Measurements from ENCODE around the gene CPNE5.

The CPNE5 gene

GRCh38 chr6:36769183-36769675 is 70.0 kb downstream of the CPNE5 start:
- no peak for DNase-seq (ENCODE audit: low spot score)
- TF ChIP-seq, protein P1, sequence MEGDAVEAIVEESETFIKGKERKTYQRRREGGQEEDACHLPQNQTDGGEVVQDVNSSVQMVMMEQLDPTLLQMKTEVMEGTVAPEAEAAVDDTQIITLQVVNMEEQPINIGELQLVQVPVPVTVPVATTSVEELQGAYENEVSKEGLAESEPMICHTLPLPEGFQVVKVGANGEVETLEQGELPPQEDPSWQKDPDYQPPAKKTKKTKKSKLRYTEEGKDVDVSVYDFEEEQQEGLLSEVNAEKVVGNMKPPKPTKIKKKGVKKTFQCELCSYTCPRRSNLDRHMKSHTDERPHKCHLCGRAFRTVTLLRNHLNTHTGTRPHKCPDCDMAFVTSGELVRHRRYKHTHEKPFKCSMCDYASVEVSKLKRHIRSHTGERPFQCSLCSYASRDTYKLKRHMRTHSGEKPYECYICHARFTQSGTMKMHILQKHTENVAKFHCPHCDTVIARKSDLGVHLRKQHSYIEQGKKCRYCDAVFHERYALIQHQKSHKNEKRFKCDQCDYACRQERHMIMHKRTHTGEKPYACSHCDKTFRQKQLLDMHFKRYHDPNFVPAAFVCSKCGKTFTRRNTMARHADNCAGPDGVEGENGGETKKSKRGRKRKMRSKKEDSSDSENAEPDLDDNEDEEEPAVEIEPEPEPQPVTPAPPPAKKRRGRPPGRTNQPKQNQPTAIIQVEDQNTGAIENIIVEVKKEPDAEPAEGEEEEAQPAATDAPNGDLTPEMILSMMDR (IDR thresholded peaks at IDR 0.05; ENCODE audit: extremely low read depth, missing control alignments) = no peak

- DNase-seq (ENCODE audit: low spot score) = no peak
- TF ChIP-seq, protein P1 (IDR thresholded peaks at IDR 0.05; ENCODE audit: extremely low read depth, missing control alignments) = no peak
Measured at GRCh38 chr6:36766399-36766945, 72.8 kb downstream of the CPNE5 start.

DNA sequence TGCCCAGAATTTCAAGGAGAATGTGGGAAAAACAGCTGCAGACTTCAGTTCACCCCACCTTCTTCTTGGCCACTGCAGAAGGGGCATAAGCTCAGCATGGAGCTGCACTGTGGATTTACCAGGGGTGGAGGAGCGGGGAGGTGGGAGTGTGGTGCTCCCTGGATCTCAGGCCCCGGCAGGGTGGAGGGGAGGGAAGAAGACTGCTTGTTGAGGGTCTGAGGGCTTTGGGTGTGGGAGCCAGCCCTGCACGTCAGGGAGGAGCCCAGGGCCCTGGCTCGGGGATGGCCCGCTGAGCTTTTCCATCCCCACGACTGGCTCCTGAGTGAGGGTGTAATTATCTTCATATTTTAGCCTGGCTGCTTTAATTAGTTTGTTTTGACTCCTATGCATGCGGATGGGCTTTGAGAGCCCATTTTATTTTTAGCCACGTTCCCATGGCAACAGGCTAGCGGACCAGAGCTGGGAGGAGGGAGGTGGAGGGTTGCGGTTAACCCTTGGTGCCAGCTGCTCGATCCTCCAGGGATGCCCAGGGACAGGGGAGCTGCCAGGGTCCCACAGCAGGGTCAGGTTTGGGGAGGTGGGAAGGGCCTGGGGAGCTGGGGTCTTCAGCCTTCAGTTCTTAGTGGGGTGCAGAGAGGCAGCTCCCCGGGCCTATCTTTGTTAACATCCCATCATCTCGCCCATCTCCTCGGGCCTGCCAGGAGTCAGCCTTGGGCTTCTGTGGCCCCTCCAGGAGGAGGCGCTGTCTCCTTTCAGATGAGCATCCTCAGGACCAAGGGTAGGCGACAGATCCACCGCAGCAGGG is 73.4 kb downstream of the CPNE5 start:
- DNase-seq (ENCODE audit: low spot score) = peak; percentile 84
- TF ChIP-seq, protein P1 (IDR thresholded peaks at IDR 0.05; ENCODE audit: extremely low read depth, missing control alignments) = peak; percentile 97

DNA sequence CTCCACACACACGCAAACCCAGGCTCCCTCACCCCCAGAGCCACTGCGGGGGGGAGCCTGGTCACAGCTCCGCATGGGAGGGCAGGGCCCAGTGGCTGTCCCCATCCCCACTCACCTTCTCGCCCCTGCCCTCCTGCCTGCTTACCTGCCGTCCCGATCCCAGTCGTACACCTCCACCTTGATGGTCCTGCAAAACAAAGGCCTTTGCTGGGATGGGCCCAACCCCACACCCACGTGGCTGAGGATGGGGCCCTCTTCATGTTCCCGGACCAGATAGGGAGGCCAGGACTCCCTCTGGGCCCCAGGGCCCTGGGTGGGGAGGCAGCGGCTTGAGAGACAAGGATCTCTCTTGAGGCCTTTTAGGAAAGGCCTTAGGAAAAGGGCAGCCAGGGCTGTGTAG is 74.1 kb downstream of the CPNE5 start:
- TF ChIP-seq, protein P1 (IDR thresholded peaks at IDR 0.05; ENCODE audit: extremely low read depth, missing control alignments) = no peak
- DNase-seq (ENCODE audit: low spot score) = no peak

DNA sequence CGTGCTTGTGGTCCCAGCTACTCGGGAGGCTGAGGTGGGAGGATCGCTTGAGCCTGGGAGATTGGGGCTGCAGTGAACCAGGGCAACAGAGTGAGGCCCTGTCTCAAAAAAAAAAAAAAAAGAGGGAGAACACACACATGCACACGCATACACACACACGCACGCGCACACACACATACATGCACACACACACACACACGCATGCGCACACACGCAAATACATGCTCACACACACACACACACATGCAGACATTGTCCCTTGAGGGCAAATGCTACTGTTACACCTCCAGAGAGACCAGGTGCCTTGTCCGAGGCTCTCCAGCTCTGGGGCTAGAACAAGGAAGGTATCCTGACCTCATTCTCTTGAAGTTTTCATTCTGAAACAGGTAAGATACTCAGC is 77.1 kb downstream of the CPNE5 start:
- DNase-seq (ENCODE audit: low spot score) = no peak
- TF ChIP-seq, protein P1 (IDR thresholded peaks at IDR 0.05; ENCODE audit: extremely low read depth, missing control alignments) = no peak

- TF ChIP-seq, protein P1 (IDR thresholded peaks at IDR 0.05; ENCODE audit: extremely low read depth, missing control alignments) = no peak
- no peak for DNase-seq (ENCODE audit: low spot score)
Measured at GRCh38 chr6:36760685-36761435, 78.4 kb downstream of the CPNE5 start.

Measured in GM20000 (cell line).